T-cell (primary cell): ENCODE results near the gene BRF1. TPM values are rescaled to one million over a fixed set of nuclear protein-coding genes. Genes with fewer than 3 reads are reported as not detected.

Experiments used
- ATAC-seq, 4 experiments: fragments of 200-7000 bp in 3 of 4; fragments of 150-1000 bp in 1 of 4; cut with Tn5 transposase; replicated peaks in 1 of 4; 1 replicate in 3 of 4; 2 replicates in 1 of 4; pipeline ENCODE4 v1.10.0; 2021; ENCODE audit warnings: moderate library complexity in 3 of 4, mild to moderate bottlenecking in 2 of 4, moderate number of reproducible peaks in 1 of 4
- CTCF ChIA-PET, 2 donors: fragments of 300-600 bp; sonication (Branson Sonifier 250); formaldehyde crosslinking; loops; one replicate each; lab custom pipeline; 2022; ENCODE audit warnings: antibody characterized with exemption in 2 of 2; lab: Charles Lee
- POLR2A ChIA-PET, 2 donors: fragments of 300-600 bp; sonication (Branson Sonifier 250); formaldehyde crosslinking; loops; one replicate each; lab custom pipeline; 2022; ENCODE audit warnings: antibody characterized with exemption in 2 of 2; lab: Charles Lee
- DNase-seq, 35 experiments: peaks; one replicate each; pipeline versions ENCODE4 v3.0.0 to v3.0.0-alpha.2; 2013 to 2023
- H3K27ac ChIP-seq: one replicate; pipeline ENCODE4 v1.5.1; 2013; ENCODE audit warnings: low read length
- H3K27me3 ChIP-seq, 2 experiments: replicated peaks in 1 of 2; 1 replicate in 1 of 2; 2 replicates in 1 of 2; pipeline versions ENCODE4 v1.6.1 to v1.7.0; 2013; ENCODE audit warnings: low read length in 1 of 2, mixed read lengths in 1 of 2; ENCODE audit not compliant: control insufficient read depth in 2 of 2, insufficient read depth in 2 of 2; ENCODE audit errors: extremely low read depth in 1 of 2
- H3K36me3 ChIP-seq, 2 donors: 1 replicate in 1 of 2; 2 replicates in 1 of 2; pipeline versions ENCODE4 v1.6.1 to v1.7.0; 2013; ENCODE audit warnings: low read length in 1 of 2; ENCODE audit not compliant: control insufficient read depth in 2 of 2, insufficient read depth in 1 of 2; ENCODE audit errors: extremely low read depth in 1 of 2
- H3K4me1 ChIP-seq, 2 experiments: 1 replicate in 1 of 2; 2 replicates in 1 of 2; pipeline versions ENCODE4 v1.6.1 to v1.7.0; 2013; ENCODE audit warnings: low read length in 2 of 2, mixed read lengths in 1 of 2; ENCODE audit not compliant: insufficient read depth in 2 of 2, control insufficient read depth in 1 of 2; ENCODE audit errors: extremely low read depth in 1 of 2
- H3K4me3 ChIP-seq, 2 donors: 1 replicate in 1 of 2; 2 replicates in 1 of 2; pipeline versions ENCODE4 v1.5.1 to v1.7.0; 2013; ENCODE audit warnings: mild to moderate bottlenecking in 2 of 2, low read length in 1 of 2, moderate library complexity in 1 of 2; ENCODE audit not compliant: control insufficient read depth in 1 of 2; ENCODE audit errors: extremely low read depth in 1 of 2
- H3K9me3 ChIP-seq: 2 replicates; pipeline ENCODE4 v1.7.0; 2013
- H3K27ac Mint-ChIP-seq, 2 donors: one replicate each; pipeline ENCODE4 v1.8.0; 2020 to 2021; ENCODE audit warnings: mild to moderate bottlenecking in 2 of 2, mixed read lengths in 2 of 2
- H3K27me3 Mint-ChIP-seq, 2 donors: one replicate each; pipeline ENCODE4 v1.8.0; 2021 to 2022; ENCODE audit warnings: mixed read lengths in 2 of 2
- H3K36me3 Mint-ChIP-seq: one replicate; pipeline ENCODE4 v1.8.0; 2021; ENCODE audit warnings: mixed read lengths
- H3K4me1 Mint-ChIP-seq, 3 donors: one replicate each; pipeline ENCODE4 v1.8.0; 2020 to 2022; ENCODE audit warnings: mixed read lengths in 3 of 3, mild to moderate bottlenecking in 1 of 3
- H3K4me3 Mint-ChIP-seq, 3 donors: one replicate each; pipeline ENCODE4 v1.8.0; 2020 to 2022; ENCODE audit warnings: mild to moderate bottlenecking in 3 of 3, mixed read lengths in 3 of 3, moderate library complexity in 3 of 3
- H3K9me3 Mint-ChIP-seq, 3 donors: one replicate each; pipeline ENCODE4 v1.8.0; 2020 to 2022; ENCODE audit warnings: mixed read lengths in 3 of 3
- whole genome bisulfite sequencing: methylation state at CpG from one replicate; pipeline ENCODE4 v1.1.5; 2013; ENCODE audit warnings: missing lambda C conversion rate; ENCODE audit not compliant: insufficient coverage; 5-methylcytosine and 5-hydroxymethylcytosine counted together
- total RNA-seq, 35 experiments: library from RNA in 6 of 35; stranded (reverse) in 6 of 35; fragments of 120-200 nt in 1 of 35; gene quantifications; one replicate each; pipeline versions ENCODE4 v1.2.1 to v1.2.4 and lab custom pipeline; 2013 to 2026

BRF1 gene
- total RNA-seq, 5 donors from 2014 or later (not counting 1 experiment from before 2014, with no cell fraction given): 57.7 to 70.5 (median 66.5) TPM

- CTCF ChIA-PET: no interaction called here
- H3K36me3 Mint-ChIP-seq: peaks cover 23% of the 10 kb centered on the region
- peaks cover 39 to 61% of the 10 kb centered on the region in 2 donors for H3K36me3 ChIP-seq
Observed at GRCh38 chr14:105215602-105216001, 85.2 kb downstream of the BRF1 start.

GRCh38 chr14:105214324-105214915 is 86.4 kb downstream of the BRF1 start:
- peaks cover 21% of the 10 kb centered on the region for H3K36me3 Mint-ChIP-seq
- H3K27ac Mint-ChIP-seq: no peak overlapping the region
- H3K9me3 Mint-ChIP-seq: no peaks in the 10 kb centered on the region
- Histone ChIP-seq H3K27me3 (no peaks in the 10 kb centered on the region), H3K9me3 (no peaks in the 10 kb centered on the region), H3K36me3 (peaks cover 32 to 50% of the 10 kb centered on the region in 2 donors), H3K4me3 (no peak overlapping the region), H3K4me1 (no peaks in the 10 kb centered on the region), H3K27ac (no peak overlapping the region)
- H3K4me3 Mint-ChIP-seq: no peak overlapping the region
- no peaks in the 10 kb centered on the region for H3K27me3 Mint-ChIP-seq
- 94% methylated on average over 12 of the region's 14 CpGs for WGBS
- peaks cover 0 to 10% (median 0%) of the 10 kb centered on the region in 3 donors for H3K4me1 Mint-ChIP-seq
- POLR2A ChIA-PET: no interaction called here
- ATAC-seq: no peak
- DNase-seq: no peak
- CTCF ChIA-PET: interaction anchor here in 1 of 2 donors (0.6 kb wide), 1 partner anchor 1350 kb away, joined by 6 read pairs; no protein-coding TSS in a partner anchor

More at GRCh38 chr14:105215602-105216001, 85.2 kb downstream of the BRF1 start:
- Mint-ChIP-seq H3K4me1 (peaks cover 0 to 10% (median 0%) of the 10 kb centered on the region in 3 donors), H3K27ac (no peak overlapping the region), H3K27me3 (no peaks in the 10 kb centered on the region), H3K4me3 (no peak overlapping the region), H3K9me3 (no peaks in the 10 kb centered on the region)
- no peak for DNase-seq
- ATAC-seq: no peak
- Histone ChIP-seq H3K27me3 (no peaks in the 10 kb centered on the region), H3K4me3 (no peak overlapping the region), H3K9me3 (no peaks in the 10 kb centered on the region), H3K4me1 (no peaks in the 10 kb centered on the region), H3K27ac (no peak overlapping the region)
- 60% methylated on average over 3 of the region's 3 CpGs for WGBS
- POLR2A ChIA-PET: no interaction called here

- H3K36me3 Mint-ChIP-seq: peaks cover 13% of the 10 kb centered on the region
- H3K27me3 Mint-ChIP-seq: no peaks in the 10 kb centered on the region
- 98% methylated on average over 6 of the region's 10 CpGs for WGBS
- H3K27ac Mint-ChIP-seq: no peak overlapping the region
- no peak overlapping the region for H3K4me3 Mint-ChIP-seq
- no peaks in the 10 kb centered on the region for H3K9me3 Mint-ChIP-seq
- Histone ChIP-seq H3K27ac (no peak overlapping the region), H3K4me3 (no peak overlapping the region), H3K27me3 (no peaks in the 10 kb centered on the region), H3K4me1 (no peaks in the 10 kb centered on the region), H3K36me3 (peaks cover 29 to 40% of the 10 kb centered on the region in 2 donors), H3K9me3 (no peaks in the 10 kb centered on the region)
- ATAC-seq: no peak
- ChIA-PET CTCF (no interaction called here), POLR2A (no interaction called here)
- no peak for DNase-seq
- H3K4me1 Mint-ChIP-seq: peaks cover 0 to 10% (median 0%) of the 10 kb centered on the region in 3 donors
Observed at GRCh38 chr14:105213361-105213760, 87.4 kb downstream of the BRF1 start.

GRCh38 chr14:105212541-105213300 is 88.1 kb downstream of the BRF1 start:
- ATAC-seq (no peak), DNase-seq (no peak)
- no peaks in the 10 kb centered on the region for H3K27me3 ChIP-seq
- no peak overlapping the region for H3K4me3 ChIP-seq
- H3K36me3 ChIP-seq: peaks cover 24 to 35% of the 10 kb centered on the region in 2 donors
- Mint-ChIP-seq H3K27me3 (no peaks in the 10 kb centered on the region), H3K9me3 (no peaks in the 10 kb centered on the region), H3K4me3 (no peak overlapping the region), H3K4me1 (peaks cover 0 to 10% (median 0%) of the 10 kb centered on the region in 3 donors), H3K36me3 (peaks cover 12% of the 10 kb centered on the region), H3K27ac (no peak overlapping the region)
- no peaks in the 10 kb centered on the region for H3K4me1 ChIP-seq
- ChIA-PET POLR2A (no interaction called here), CTCF (no interaction called here)
- no peaks in the 10 kb centered on the region for H3K9me3 ChIP-seq
- 94% methylated on average over 9 of the region's 18 CpGs for WGBS
- H3K27ac ChIP-seq: no peak overlapping the region

GRCh38 chr14:105211758-105212089 is 89.1 kb downstream of the BRF1 start:
- ATAC-seq: no peak
- WGBS: 86% methylated on average over 9 of the region's 9 CpGs
- CTCF ChIA-PET: no interaction called here
- no peaks in the 10 kb centered on the region for H3K9me3 ChIP-seq
- Mint-ChIP-seq H3K9me3 (no peaks in the 10 kb centered on the region), H3K4me1 (peaks cover 0 to 10% (median 0%) of the 10 kb centered on the region in 3 donors), H3K27ac (no peak overlapping the region), H3K27me3 (no peaks in the 10 kb centered on the region), H3K36me3 (peaks cover 12% of the 10 kb centered on the region), H3K4me3 (no peak overlapping the region)
- H3K4me3 ChIP-seq: no peak overlapping the region
- no peaks in the 10 kb centered on the region for H3K4me1 ChIP-seq
- peaks cover 18 to 25% of the 10 kb centered on the region in 2 donors for H3K36me3 ChIP-seq
- H3K27me3 ChIP-seq: no peaks in the 10 kb centered on the region
- POLR2A ChIA-PET: no interaction called here
- no peak overlapping the region for H3K27ac ChIP-seq
- no peak for DNase-seq

- CTCF ChIA-PET: no interaction called here
- no peak overlapping the region for H3K4me3 Mint-ChIP-seq
- H3K27ac Mint-ChIP-seq: no peak overlapping the region
- H3K4me3 ChIP-seq: no peak overlapping the region
- peaks cover 12% of the 10 kb centered on the region for H3K36me3 Mint-ChIP-seq
- H3K9me3 Mint-ChIP-seq: no peaks in the 10 kb centered on the region
- peaks cover 0 to 10% (median 0%) of the 10 kb centered on the region in 3 donors for H3K4me1 Mint-ChIP-seq
- no peaks in the 10 kb centered on the region for H3K9me3 ChIP-seq
- no peak overlapping the region for H3K27ac ChIP-seq
- H3K36me3 ChIP-seq: peaks cover 17 to 20% of the 10 kb centered on the region in 2 donors
- DNase-seq: no peak
- no peaks in the 10 kb centered on the region for H3K27me3 Mint-ChIP-seq
- POLR2A ChIA-PET: interaction anchor here (0.8 kb wide), 2 partner anchors 35 to 130 kb away, joined by 3 to 4 read pairs; no protein-coding TSS in a partner anchor
- ATAC-seq: no peak
- 93% methylated on average over 23 of the region's 23 CpGs for WGBS
- H3K4me1 ChIP-seq: no peaks in the 10 kb centered on the region
- no peaks in the 10 kb centered on the region for H3K27me3 ChIP-seq
Observed at GRCh38 chr14:105211086-105211757, 89.6 kb downstream of the BRF1 start.
